Activated T-cell treated with anti-CD3 and anti-CD28 coated beads, Interleukin-2, amount 50 U/mL, for 24 hours (primary cell): ENCODE measurements around the gene KLF13.
"Not testable (repeated sequence)": the region's sequence is repeated elsewhere in the genome, so short reads cannot be mapped to it uniquely, and the experiment has no call there.

Experiments
- DNase-seq: peaks from one replicate; pipeline ENCODE4 v3.0.0-alpha.2; 2020
- H3K27ac Mint-ChIP-seq: 2 replicates; pipeline ENCODE4 v1.8.0; 2020; ENCODE audit warnings: mild to moderate bottlenecking, mixed read lengths
- H3K27me3 Mint-ChIP-seq: 2 replicates; pipeline ENCODE4 v1.8.0; 2020; ENCODE audit warnings: mixed read lengths
- H3K36me3 Mint-ChIP-seq: 2 replicates; pipeline ENCODE4 v1.8.0; 2020; ENCODE audit warnings: low read depth, mixed read lengths
- H3K4me1 Mint-ChIP-seq: 2 replicates; pipeline ENCODE4 v1.8.0; 2020; ENCODE audit warnings: low read depth, mixed read lengths
- H3K4me3 Mint-ChIP-seq: 2 replicates; pipeline ENCODE4 v1.8.0; 2020; ENCODE audit warnings: mild to moderate bottlenecking, moderate library complexity, mixed read lengths
- H3K9me3 Mint-ChIP-seq: 2 replicates; pipeline ENCODE4 v1.8.0; 2020; ENCODE audit warnings: mixed read lengths

KLF13 gene

GRCh38 chr15:31349233-31350141, 22.9 kb downstream of the KLF13 start:
- H3K27ac Mint-ChIP-seq: peak overlapping the region; percentile 98
- H3K36me3 Mint-ChIP-seq: peaks cover 81% of the 10 kb centered on the region
- H3K4me1 Mint-ChIP-seq: peaks cover 95% of the 10 kb centered on the region
- no peaks in the 10 kb centered on the region for H3K9me3 Mint-ChIP-seq
- DNase-seq: no peak
- H3K27me3 Mint-ChIP-seq: no peaks in the 10 kb centered on the region
- H3K4me3 Mint-ChIP-seq: no peak overlapping the region

- Mint-ChIP-seq H3K4me3 (peak overlapping the region; percentile 47), H3K36me3 (peaks cover 84% of the 10 kb centered on the region), H3K27ac (peak overlapping the region; percentile 98), H3K4me1 (peaks cover 98% of the 10 kb centered on the region), H3K9me3 (no peaks in the 10 kb centered on the region), H3K27me3 (no peaks in the 10 kb centered on the region)
- no peak for DNase-seq
These were observed 24.1 kb downstream of the KLF13 start for GRCh38 chr15:31350771-31351170.

GRCh38 chr15:31352339-31352751, 25.7 kb downstream of the KLF13 start:
- Mint-ChIP-seq H3K4me1 (peaks cover 98% of the 10 kb centered on the region), H3K9me3 (no peaks in the 10 kb centered on the region), H3K4me3 (peak overlapping the region; percentile 53), H3K36me3 (peaks cover 83% of the 10 kb centered on the region), H3K27me3 (no peaks in the 10 kb centered on the region), H3K27ac (peak overlapping the region; percentile 98)
- no peak for DNase-seq

- DNase-seq: no peak
- Mint-ChIP-seq H3K9me3 (no peaks in the 10 kb centered on the region), H3K27ac (peak overlapping the region; percentile 98), H3K27me3 (no peaks in the 10 kb centered on the region), H3K4me1 (peaks cover 97% of the 10 kb centered on the region), H3K36me3 (peaks cover 80% of the 10 kb centered on the region), H3K4me3 (peak overlapping the region; percentile 53)
These were observed 26.5 kb downstream of the KLF13 start for GRCh38 chr15:31352911-31353811.

GRCh38 chr15:31353931-31354330, 27.3 kb downstream of the KLF13 start:
- peaks cover 80% of the 10 kb centered on the region for H3K36me3 Mint-ChIP-seq
- no peaks in the 10 kb centered on the region for H3K9me3 Mint-ChIP-seq
- H3K27me3 Mint-ChIP-seq: no peaks in the 10 kb centered on the region
- H3K4me1 Mint-ChIP-seq: peaks cover 97% of the 10 kb centered on the region
- DNase-seq: no peak
- H3K4me3 Mint-ChIP-seq: peak overlapping the region; percentile 53
- H3K27ac Mint-ChIP-seq: peak overlapping the region; percentile 98

- not testable (repeated sequence) for DNase-seq, H3K27me3 Mint-ChIP-seq, H3K9me3 Mint-ChIP-seq
- Mint-ChIP-seq H3K36me3 (peaks cover 72% of the 10 kb centered on the region), H3K4me3 (peak overlapping the region; percentile 71), H3K27ac (peak overlapping the region; percentile 98), H3K4me1 (peaks cover 97% of the 10 kb centered on the region)
These were observed 29.5 kb downstream of the KLF13 start for GRCh38 chr15:31356097-31356496.

GRCh38 chr15:31357148-31357547, 30.5 kb downstream of the KLF13 start:
- Mint-ChIP-seq H3K27ac (peak overlapping the region; percentile 98), H3K4me1 (peaks cover 97% of the 10 kb centered on the region), H3K4me3 (peak overlapping the region; percentile 71), H3K9me3 (no peaks in the 10 kb centered on the region), H3K27me3 (no peaks in the 10 kb centered on the region), H3K36me3 (peaks cover 64% of the 10 kb centered on the region)
- no peak for DNase-seq

- Mint-ChIP-seq H3K9me3 (no peaks in the 10 kb centered on the region), H3K27me3 (no peaks in the 10 kb centered on the region), H3K27ac (peak overlapping the region; percentile 98), H3K36me3 (peaks cover 65% of the 10 kb centered on the region), H3K4me3 (peak overlapping the region; percentile 71), H3K4me1 (peaks cover 97% of the 10 kb centered on the region)
- no peak for DNase-seq
These were observed 31.5 kb downstream of the KLF13 start for GRCh38 chr15:31358163-31358562.

- Mint-ChIP-seq H3K9me3 (no peaks in the 10 kb centered on the region), H3K27me3 (no peaks in the 10 kb centered on the region), H3K4me1 (peaks cover 97% of the 10 kb centered on the region), H3K36me3 (peaks cover 62% of the 10 kb centered on the region), H3K4me3 (peak overlapping the region; percentile 69), H3K27ac (peak overlapping the region; percentile 98)
- no peak for DNase-seq
These were observed 32.5 kb downstream of the KLF13 start for GRCh38 chr15:31358957-31359701.

- Mint-ChIP-seq H3K9me3 (no peaks in the 10 kb centered on the region), H3K36me3 (peaks cover 63% of the 10 kb centered on the region), H3K4me1 (peaks cover 99% of the 10 kb centered on the region), H3K27ac (peak overlapping the region; percentile 98), H3K4me3 (peak overlapping the region; percentile 69), H3K27me3 (no peaks in the 10 kb centered on the region)
- DNase-seq: no peak
These were observed 33.1 kb downstream of the KLF13 start for GRCh38 chr15:31359702-31360111.

- Mint-ChIP-seq H3K36me3 (peaks cover 61% of the 10 kb centered on the region), H3K27me3 (no peaks in the 10 kb centered on the region), H3K27ac (peak overlapping the region; percentile 98), H3K4me3 (peak overlapping the region; percentile 69), H3K9me3 (no peaks in the 10 kb centered on the region), H3K4me1 (peaks cover 99% of the 10 kb centered on the region)
- no peak for DNase-seq
These were observed 33.5 kb downstream of the KLF13 start for GRCh38 chr15:31360158-31360561.

- peak; percentile 74 for DNase-seq
- H3K4me1 Mint-ChIP-seq: peaks cover 99% of the 10 kb centered on the region
- peak overlapping the region; percentile 69 for H3K4me3 Mint-ChIP-seq
- peaks cover 52% of the 10 kb centered on the region for H3K36me3 Mint-ChIP-seq
- H3K27ac Mint-ChIP-seq: peak overlapping the region; percentile 98
- no peaks in the 10 kb centered on the region for H3K27me3 Mint-ChIP-seq
- no peaks in the 10 kb centered on the region for H3K9me3 Mint-ChIP-seq
These were observed 34.5 kb downstream of the KLF13 start for GRCh38 chr15:31360843-31361763.

GRCh38 chr15:31361764-31362515, 35.3 kb downstream of the KLF13 start:
- H3K4me3 Mint-ChIP-seq: peak overlapping the region; percentile 69
- DNase-seq: no peak
- peaks cover 99% of the 10 kb centered on the region for H3K4me1 Mint-ChIP-seq
- no peaks in the 10 kb centered on the region for H3K27me3 Mint-ChIP-seq
- H3K36me3 Mint-ChIP-seq: peaks cover 44% of the 10 kb centered on the region
- no peaks in the 10 kb centered on the region for H3K9me3 Mint-ChIP-seq
- peak overlapping the region; percentile 98 for H3K27ac Mint-ChIP-seq
